Measurements from ENCODE around the gene PPP1R13B.

GRCh38 chr14:103703433-103704385, 143.7 kb downstream of the PPP1R13B start:
- no peak for TF ChIP-seq CTCF (IDR thresholded peaks at IDR 0.05)
- TF ChIP-seq POLR2A (IDR thresholded peaks at IDR 0.05): no peak

Measured in adrenal gland (tissue), 5 donors.